ENCODE measurements around the gene FZR1. TPM values are rescaled to one million over a fixed set of nuclear protein-coding genes. Genes with fewer than 3 reads are reported as not detected.

The FZR1 gene
- total and polyA plus RNA-seq, 2 of the 8 experiments (the other 6 are each of a cell fraction or from before 2014, with no cell fraction given), result 21.6 to 35.5 TPM

GRCh38 chr19:3464587-3465235, 41.4 kb upstream of the FZR1 start (continued):
- TF ChIP-seq ZNF274 (IDR thresholded peaks at IDR 0.05; ENCODE audit: borderline replicate concordance, extremely low read depth, low read length) (no peak), KDM4A (IDR thresholded peaks at IDR 0.05; ENCODE audit: low read depth, low read length, severe bottlenecking) (no peak), BCL11A (IDR thresholded peaks at IDR 0.05; ENCODE audit: low read depth in 2 of 2, low read length in 2 of 2) (no peak), TAF7 (optimal IDR thresholded peaks at IDR 0.05; ENCODE audit: borderline replicate concordance, low read depth, low read length) (no peak)
